SK-N-SH treated with all-trans-retinoic acid at 6 μM for 48 hours (cell line): ENCODE measurements around the gene C12orf50.

ENCODE experiments used
- ATAC-seq: fragments of 200-7000 bp; cut with Tn5 transposase; 3 replicates; pipeline ENCODE4 v1.9.1; 2020; ENCODE audit warnings: mild to moderate bottlenecking, moderate library complexity
- ARNTL ChIP-seq: fragments of 450-650 bp; formaldehyde crosslinking; IDR thresholded peaks from 2 replicates; pipeline ENCODE4 v1.5.0; 2020; ENCODE audit warnings: low read depth, mild to moderate bottlenecking, moderate library complexity, borderline replicate concordance
- CSDC2 ChIP-seq: fragments of 250-450 bp; sonication (Bioruptor Pico); IDR thresholded peaks from 2 replicates; pipeline ENCODE4 v1.5.0; 2020; ENCODE audit warnings: mild to moderate bottlenecking, moderate library complexity
- ESRRG ChIP-seq: fragments of 250-450 bp; sonication (Bioruptor Pico); IDR thresholded peaks from 2 replicates; pipeline ENCODE4 v1.6.1; 2021; ENCODE audit warnings: mild to moderate bottlenecking
- GLIS3 ChIP-seq: fragments of 250-450 bp; sonication (Bioruptor Pico); IDR thresholded peaks from 2 replicates; pipeline ENCODE4 v1.5.0; 2020; ENCODE audit warnings: mild to moderate bottlenecking, moderate library complexity
- OSR1 ChIP-seq: fragments of 250-450 bp; sonication (Bioruptor Pico); IDR thresholded peaks from 2 replicates; pipeline ENCODE4 v1.8.0; 2022; ENCODE audit warnings: moderate library complexity, mild to moderate bottlenecking, inconsistent platforms
- PPARA ChIP-seq: fragments of 250-450 bp; sonication (Bioruptor Pico); IDR thresholded peaks from 2 replicates; pipeline ENCODE4 v1.5.0; 2020; ENCODE audit warnings: mild to moderate bottlenecking, borderline replicate concordance
- RARB ChIP-seq: fragments of 250-450 bp; sonication (Bioruptor Pico); IDR thresholded peaks from 2 replicates; pipeline ENCODE4 v1.8.0; 2021; ENCODE audit warnings: mild to moderate bottlenecking, moderate library complexity
- SNAI2 ChIP-seq: fragments of 250-450 bp; sonication (Bioruptor Pico); IDR thresholded peaks from 2 replicates; pipeline ENCODE4 v1.5.0; 2020; ENCODE audit warnings: mild to moderate bottlenecking, moderate library complexity
- TCF4 ChIP-seq: fragments of 250-450 bp; sonication (Bioruptor Pico); IDR thresholded peaks from 2 replicates; pipeline ENCODE4 v1.8.0; 2021; ENCODE audit warnings: mild to moderate bottlenecking, moderate library complexity, borderline replicate concordance
- TOX ChIP-seq: fragments of 250-450 bp; sonication (Bioruptor Pico); IDR thresholded peaks from 2 replicates; pipeline ENCODE4 v1.8.0; 2021; ENCODE audit warnings: mild to moderate bottlenecking, moderate library complexity, borderline replicate concordance
- ZC3H10 ChIP-seq: fragments of 250-450 bp; sonication (Bioruptor Pico); IDR thresholded peaks from 2 replicates; pipeline ENCODE4 v1.5.1; 2021; ENCODE audit warnings: mild to moderate bottlenecking, moderate library complexity
- ZFP3 ChIP-seq: fragments of 250-450 bp; sonication (Bioruptor Pico); IDR thresholded peaks from 2 replicates; pipeline ENCODE4 v1.5.0; 2020; ENCODE audit warnings: mild to moderate bottlenecking, moderate library complexity
- ZFP30 ChIP-seq: fragments of 450-650 bp; formaldehyde crosslinking; IDR thresholded peaks from 2 replicates; pipeline ENCODE4 v1.5.0; 2022; ENCODE audit warnings: mild to moderate bottlenecking, moderate library complexity
- ZNF565 ChIP-seq: fragments of 450-650 bp; formaldehyde crosslinking; conservative IDR thresholded peaks from 2 replicates; pipeline ENCODE4 v1.5.0; 2020; ENCODE audit warnings: low read depth, mild to moderate bottlenecking, moderate library complexity
- ZNF70 ChIP-seq: fragments of 450-650 bp; formaldehyde crosslinking; IDR thresholded peaks from 2 replicates; pipeline ENCODE4 v1.5.0; 2020; ENCODE audit warnings: mild to moderate bottlenecking, moderate library complexity
- TF ChIP-seq, protein P1 (sequence below): fragments of 250-450 bp; sonication (Bioruptor Pico); IDR thresholded peaks from 2 replicates; pipeline ENCODE4 v1.5.0; 2020; ENCODE audit warnings: mild to moderate bottlenecking, moderate library complexity
- TF ChIP-seq, protein P2 (sequence below): fragments of 250-450 bp; sonication (Bioruptor Pico); IDR thresholded peaks from 2 replicates; pipeline ENCODE4 v1.5.1; 2020; ENCODE audit warnings: low read depth, mild to moderate bottlenecking, moderate library complexity
- TF ChIP-seq, protein P3 (sequence below): fragments of 250-450 bp; sonication (Bioruptor Pico); IDR thresholded peaks from 2 replicates; pipeline ENCODE4 v1.8.0; 2020; ENCODE audit warnings: mild to moderate bottlenecking, moderate library complexity, borderline replicate concordance
- TF ChIP-seq, protein P4 (sequence below): fragments of 250-450 bp; sonication (Bioruptor Pico); IDR thresholded peaks from 2 replicates; pipeline ENCODE4 v1.5.1; 2021; ENCODE audit warnings: mild to moderate bottlenecking, moderate library complexity
- TF ChIP-seq, protein P5 (sequence below): fragments of 250-450 bp; sonication (Bioruptor Pico); IDR thresholded peaks from 2 replicates; pipeline ENCODE4 v1.8.0; 2021; ENCODE audit warnings: low read depth, mild to moderate bottlenecking, moderate library complexity, borderline replicate concordance

Gene C12orf50

DNA sequence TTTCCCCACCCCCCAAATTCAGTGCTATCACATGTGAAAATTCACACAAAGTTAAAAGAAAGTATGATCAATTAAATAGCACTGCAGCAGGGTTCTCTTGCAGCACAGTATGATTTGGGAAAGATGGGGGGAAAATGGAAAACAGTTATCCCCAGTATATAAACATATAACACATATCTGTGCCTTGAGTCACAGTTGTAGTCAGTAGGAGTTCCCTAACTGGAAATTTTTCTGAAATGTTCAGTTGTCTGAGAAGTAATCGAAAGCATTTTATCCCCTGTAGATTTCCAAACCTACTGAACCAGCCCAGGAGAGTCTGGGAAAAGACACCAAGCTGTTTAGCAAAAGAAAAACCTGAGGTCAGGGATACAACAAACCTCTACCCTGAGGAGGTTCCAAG is 47.0 kb downstream of the C12orf50 start (continued):
- TF ChIP-seq ZNF70 (CRISPR knock-in tag), result no peak
- no peak for TF ChIP-seq ZNF565 (CRISPR knock-in tag)
- no peak for TF ChIP-seq TOX (CRISPR knock-in tag)
- no peak for TF ChIP-seq CSDC2 (CRISPR knock-in tag)
- TF ChIP-seq, protein P1, sequence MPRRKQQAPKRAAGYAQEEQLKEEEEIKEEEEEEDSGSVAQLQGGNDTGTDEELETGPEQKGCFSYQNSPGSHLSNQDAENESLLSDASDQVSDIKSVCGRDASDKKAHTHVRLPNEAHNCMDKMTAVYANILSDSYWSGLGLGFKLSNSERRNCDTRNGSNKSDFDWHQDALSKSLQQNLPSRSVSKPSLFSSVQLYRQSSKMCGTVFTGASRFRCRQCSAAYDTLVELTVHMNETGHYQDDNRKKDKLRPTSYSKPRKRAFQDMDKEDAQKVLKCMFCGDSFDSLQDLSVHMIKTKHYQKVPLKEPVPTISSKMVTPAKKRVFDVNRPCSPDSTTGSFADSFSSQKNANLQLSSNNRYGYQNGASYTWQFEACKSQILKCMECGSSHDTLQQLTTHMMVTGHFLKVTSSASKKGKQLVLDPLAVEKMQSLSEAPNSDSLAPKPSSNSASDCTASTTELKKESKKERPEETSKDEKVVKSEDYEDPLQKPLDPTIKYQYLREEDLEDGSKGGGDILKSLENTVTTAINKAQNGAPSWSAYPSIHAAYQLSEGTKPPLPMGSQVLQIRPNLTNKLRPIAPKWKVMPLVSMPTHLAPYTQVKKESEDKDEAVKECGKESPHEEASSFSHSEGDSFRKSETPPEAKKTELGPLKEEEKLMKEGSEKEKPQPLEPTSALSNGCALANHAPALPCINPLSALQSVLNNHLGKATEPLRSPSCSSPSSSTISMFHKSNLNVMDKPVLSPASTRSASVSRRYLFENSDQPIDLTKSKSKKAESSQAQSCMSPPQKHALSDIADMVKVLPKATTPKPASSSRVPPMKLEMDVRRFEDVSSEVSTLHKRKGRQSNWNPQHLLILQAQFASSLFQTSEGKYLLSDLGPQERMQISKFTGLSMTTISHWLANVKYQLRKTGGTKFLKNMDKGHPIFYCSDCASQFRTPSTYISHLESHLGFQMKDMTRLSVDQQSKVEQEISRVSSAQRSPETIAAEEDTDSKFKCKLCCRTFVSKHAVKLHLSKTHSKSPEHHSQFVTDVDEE (CRISPR knock-in tag), result no peak
- no peak for TF ChIP-seq ZFP3 (CRISPR knock-in tag)

DNA sequence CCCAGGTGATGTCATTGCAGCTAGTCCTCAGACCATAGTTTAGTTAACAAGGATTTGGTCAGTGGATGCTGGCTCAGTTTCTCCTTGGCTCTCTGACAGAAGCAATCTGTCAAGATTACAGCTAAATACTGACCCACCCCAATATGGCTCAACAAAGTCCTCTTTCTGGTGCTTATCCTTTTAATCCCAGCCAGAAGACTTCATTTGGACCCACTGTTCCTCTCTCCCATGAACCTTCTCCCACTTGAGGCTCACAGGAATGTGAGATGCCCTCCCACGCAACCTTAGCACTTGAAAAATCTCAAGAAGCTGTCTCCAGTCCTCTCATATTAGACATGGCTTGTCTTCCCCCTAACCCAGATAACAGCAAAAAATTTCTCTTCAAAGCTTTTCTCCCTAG is 47.7 kb downstream of the C12orf50 start:
- TF ChIP-seq TCF4 (CRISPR knock-in tag), result no peak
- TF ChIP-seq, protein P2, sequence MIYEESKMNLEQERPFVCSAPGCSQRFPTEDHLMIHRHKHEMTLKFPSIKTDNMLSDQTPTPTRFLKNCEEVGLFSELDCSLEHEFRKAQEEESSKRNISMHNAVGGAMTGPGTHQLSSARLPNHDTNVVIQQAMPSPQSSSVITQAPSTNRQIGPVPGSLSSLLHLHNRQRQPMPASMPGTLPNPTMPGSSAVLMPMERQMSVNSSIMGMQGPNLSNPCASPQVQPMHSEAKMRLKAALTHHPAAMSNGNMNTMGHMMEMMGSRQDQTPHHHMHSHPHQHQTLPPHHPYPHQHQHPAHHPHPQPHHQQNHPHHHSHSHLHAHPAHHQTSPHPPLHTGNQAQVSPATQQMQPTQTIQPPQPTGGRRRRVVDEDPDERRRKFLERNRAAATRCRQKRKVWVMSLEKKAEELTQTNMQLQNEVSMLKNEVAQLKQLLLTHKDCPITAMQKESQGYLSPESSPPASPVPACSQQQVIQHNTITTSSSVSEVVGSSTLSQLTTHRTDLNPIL (CRISPR knock-in tag), result no peak
- TF ChIP-seq, all 23 proteins: peak for 0
- ATAC-seq, result no peak

DNA sequence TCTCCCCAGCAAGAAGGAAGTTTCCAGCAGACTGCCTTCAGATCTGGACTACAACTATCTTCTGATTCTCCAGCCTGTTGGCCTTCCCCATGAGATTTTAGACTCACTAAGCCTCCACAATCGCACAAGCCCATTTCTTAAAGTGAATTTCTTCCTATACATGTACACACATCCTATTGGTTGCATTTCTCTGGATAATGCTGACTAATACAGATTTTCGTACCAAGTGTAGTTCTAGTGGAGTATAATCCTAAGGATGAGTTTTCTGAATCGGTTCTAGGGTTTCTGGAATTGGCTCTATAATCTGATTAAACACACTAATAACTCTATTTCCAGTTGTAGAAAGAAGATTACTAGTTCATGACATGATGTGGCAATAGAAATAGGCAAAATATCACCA is 53.3 kb downstream of the C12orf50 start:
- no peak for TF ChIP-seq CSDC2 (CRISPR knock-in tag)
- TF ChIP-seq SNAI2 (CRISPR knock-in tag), result no peak
- no peak for TF ChIP-seq PPARA (CRISPR knock-in tag)
- TF ChIP-seq, protein P3, sequence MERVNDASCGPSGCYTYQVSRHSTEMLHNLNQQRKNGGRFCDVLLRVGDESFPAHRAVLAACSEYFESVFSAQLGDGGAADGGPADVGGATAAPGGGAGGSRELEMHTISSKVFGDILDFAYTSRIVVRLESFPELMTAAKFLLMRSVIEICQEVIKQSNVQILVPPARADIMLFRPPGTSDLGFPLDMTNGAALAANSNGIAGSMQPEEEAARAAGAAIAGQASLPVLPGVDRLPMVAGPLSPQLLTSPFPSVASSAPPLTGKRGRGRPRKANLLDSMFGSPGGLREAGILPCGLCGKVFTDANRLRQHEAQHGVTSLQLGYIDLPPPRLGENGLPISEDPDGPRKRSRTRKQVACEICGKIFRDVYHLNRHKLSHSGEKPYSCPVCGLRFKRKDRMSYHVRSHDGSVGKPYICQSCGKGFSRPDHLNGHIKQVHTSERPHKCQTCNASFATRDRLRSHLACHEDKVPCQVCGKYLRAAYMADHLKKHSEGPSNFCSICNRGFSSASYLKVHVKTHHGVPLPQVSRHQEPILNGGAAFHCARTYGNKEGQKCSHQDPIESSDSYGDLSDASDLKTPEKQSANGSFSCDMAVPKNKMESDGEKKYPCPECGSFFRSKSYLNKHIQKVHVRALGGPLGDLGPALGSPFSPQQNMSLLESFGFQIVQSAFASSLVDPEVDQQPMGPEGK (CRISPR knock-in tag), result no peak
- no peak for TF ChIP-seq ARNTL (CRISPR knock-in tag)
- TF ChIP-seq ZFP30, result no peak
- TF ChIP-seq ZC3H10 (CRISPR knock-in tag), result no peak
- TF ChIP-seq RARB, result no peak
- TF ChIP-seq, protein P4, sequence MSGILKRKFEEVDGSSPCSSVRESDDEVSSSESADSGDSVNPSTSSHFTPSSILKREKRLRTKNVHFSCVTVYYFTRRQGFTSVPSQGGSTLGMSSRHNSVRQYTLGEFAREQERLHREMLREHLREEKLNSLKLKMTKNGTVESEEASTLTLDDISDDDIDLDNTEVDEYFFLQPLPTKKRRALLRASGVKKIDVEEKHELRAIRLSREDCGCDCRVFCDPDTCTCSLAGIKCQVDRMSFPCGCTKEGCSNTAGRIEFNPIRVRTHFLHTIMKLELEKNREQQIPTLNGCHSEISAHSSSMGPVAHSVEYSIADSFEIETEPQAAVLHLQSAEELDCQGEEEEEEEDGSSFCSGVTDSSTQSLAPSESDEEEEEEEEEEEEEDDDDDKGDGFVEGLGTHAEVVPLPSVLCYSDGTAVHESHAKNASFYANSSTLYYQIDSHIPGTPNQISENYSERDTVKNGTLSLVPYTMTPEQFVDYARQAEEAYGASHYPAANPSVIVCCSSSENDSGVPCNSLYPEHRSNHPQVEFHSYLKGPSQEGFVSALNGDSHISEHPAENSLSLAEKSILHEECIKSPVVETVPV (CRISPR knock-in tag), result no peak
- TF ChIP-seq, protein P1 (CRISPR knock-in tag), result no peak
- no peak for TF ChIP-seq ZFP3 (CRISPR knock-in tag)
- TF ChIP-seq, protein P2 (CRISPR knock-in tag), result no peak
- no peak for TF ChIP-seq OSR1 (CRISPR knock-in tag)
- TF ChIP-seq ESRRG, result no peak
- no peak for TF ChIP-seq TOX (CRISPR knock-in tag)
- TF ChIP-seq ZNF70 (CRISPR knock-in tag), result no peak
- no peak for TF ChIP-seq GLIS3 (CRISPR knock-in tag)
- TF ChIP-seq, protein P5, sequence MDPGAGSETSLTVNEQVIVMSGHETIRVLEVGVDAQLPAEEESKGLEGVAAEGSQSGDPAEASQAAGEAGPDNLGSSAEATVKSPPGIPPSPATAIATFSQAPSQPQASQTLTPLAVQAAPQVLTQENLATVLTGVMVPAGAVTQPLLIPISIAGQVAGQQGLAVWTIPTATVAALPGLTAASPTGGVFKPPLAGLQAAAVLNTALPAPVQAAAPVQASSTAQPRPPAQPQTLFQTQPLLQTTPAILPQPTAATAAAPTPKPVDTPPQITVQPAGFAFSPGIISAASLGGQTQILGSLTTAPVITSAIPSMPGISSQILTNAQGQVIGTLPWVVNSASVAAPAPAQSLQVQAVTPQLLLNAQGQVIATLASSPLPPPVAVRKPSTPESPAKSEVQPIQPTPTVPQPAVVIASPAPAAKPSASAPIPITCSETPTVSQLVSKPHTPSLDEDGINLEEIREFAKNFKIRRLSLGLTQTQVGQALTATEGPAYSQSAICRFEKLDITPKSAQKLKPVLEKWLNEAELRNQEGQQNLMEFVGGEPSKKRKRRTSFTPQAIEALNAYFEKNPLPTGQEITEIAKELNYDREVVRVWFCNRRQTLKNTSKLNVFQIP (CRISPR knock-in tag), result no peak
- no peak for TF ChIP-seq ZNF565 (CRISPR knock-in tag)
- no peak for ATAC-seq
